Heart left ventricle (tissue), 16 donors: Measurements from ENCODE around the gene ANXA2. TPM values are rescaled to one million over a fixed set of nuclear protein-coding genes. Genes with fewer than 3 reads are reported as not detected.

ENCODE experiments used
- ATAC-seq, 4 donors: fragments of 200-7000 bp; cut with Tn5 transposase; one replicate each; pipeline ENCODE4 v1.9.1; 2020 to 2022; ENCODE audit warnings: moderate library complexity in 4 of 4, mild to moderate bottlenecking in 3 of 4, moderate number of reproducible peaks in 1 of 4
- DNase-seq, 5 donors: peaks; one replicate each; pipeline ENCODE4 v3.0.0-alpha.2; 2020
- H3K27ac ChIP-seq, 12 donors: fragments of 200-600 bp; sonication (generic) in 4 of 12; one replicate each; pipeline versions ENCODE4 v1.5.0 to v1.8.0; 2016 to 2022; ENCODE audit warnings: mild to moderate bottlenecking in 2 of 12
- H3K27me3 ChIP-seq, 9 donors: fragments of 200-600 bp; sonication (generic) in 2 of 9; one replicate each; pipeline versions ENCODE4 v1.5.1 to v1.8.0; 2016 to 2022; ENCODE audit warnings: mild to moderate bottlenecking in 3 of 9
- H3K36me3 ChIP-seq, 9 donors: fragments of 200-600 bp; sonication (generic) in 2 of 9; one replicate each; pipeline versions ENCODE4 v1.5.0 to v1.8.0; 2018 to 2022; ENCODE audit warnings: mild to moderate bottlenecking in 2 of 9
- H3K4me1 ChIP-seq, 12 donors: fragments of 200-600 bp; sonication (generic) in 4 of 12; one replicate each; pipeline versions ENCODE4 v1.5.0 to v1.8.0; 2016 to 2022; ENCODE audit warnings: mild to moderate bottlenecking in 3 of 12
- H3K4me3 ChIP-seq, 12 donors: fragments of 200-600 bp; sonication (generic) in 4 of 12; one replicate each; pipeline versions ENCODE4 v1.5.0 to v1.8.0; 2017 to 2022; ENCODE audit warnings: mild to moderate bottlenecking in 9 of 12, moderate library complexity in 4 of 12
- H3K9me3 ChIP-seq, 12 donors: fragments of 200-600 bp; sonication (generic) in 4 of 12; one replicate each; pipeline versions ENCODE4 v1.5.0 to v1.8.0; 2016 to 2022; ENCODE audit warnings: mild to moderate bottlenecking in 1 of 12
- POLR2A ChIP-seq, 2 donors: fragments of 450-650 bp; IDR thresholded peaks; one replicate each; pipeline ENCODE4 v1.6.1; 2017; ENCODE audit warnings: antibody characterized with exemption in 2 of 2, mild to moderate bottlenecking in 2 of 2, moderate library complexity in 2 of 2
- WGBS, 4 donors: extraction: QIAGEN DNeasy Blood & Tissue Kit in 2 of 4; methylation state at CpG; one replicate each; pipeline versions ENCODE4 v1.1.5 to v1.1.7; 2013 to 2018; 5-methylcytosine and 5-hydroxymethylcytosine counted together
- intact Hi-C, 10 donors: fragments of 100-400 bp; cut with DNase I; formaldehyde crosslinking; loops; one replicate each; pipeline versions ENCODE4 v1.11.1 to v1.14.2; 2022
- polyA plus RNA-seq, 2 donors: library from polyadenylated mRNA; stranded (reverse); fragments of 200-250 nt; gene quantifications; one replicate each; pipeline ENCODE4 v1.2.3, GENCODE V29; 2013
- total RNA-seq, 9 donors: library from RNA; depleted of rRNA in 2 of 9; stranded (reverse); fragments of >200 nt in 2 of 9; fragmentation: NEBNext Ultra II Directional in 3 of 9; extraction: Animal tissue kit (Norgen Biotek cat#: 25700) in 3 of 9; gene quantifications; one replicate each; pipeline versions ENCODE4 v1.1.0 to v1.2.4, GENCODE V29; 2016 to 2023
- TF ChIP-seq, protein P1 (sequence below), 12 donors: fragments of 200-600 bp; sonication (generic) in 4 of 12; IDR thresholded peaks; one replicate each; pipeline versions ENCODE4 v1.5.0 to v1.8.0; 2018 to 2022; ENCODE audit warnings: antibody characterized with exemption in 12 of 12, mild to moderate bottlenecking in 5 of 12
- donor health status: ischemic (EF 13 %, LVEDD 7.1; RV severe dilation, severe dysfunction).
- donor health status: healthy with polysubstance abuse.
- donor health status: DM: no; HTN: yes; CAD: no.
- donor health status: DM: no; HTN: no; CAD: no.
- donor health status: ischemic (EF 25% LVEDD 6.9; RV normal size, moderate dysfunction).
- donor health status: ischemic (EF 25% LVEDD 5.7; RV mildly dilated, moderate dysfunction).
- donor health status: healthy.
- donor health status: DM: yes; HTN: yes; CAD: no.
- donor health status: ischemic (EF 35%, LVEDD 5.7; RV mildly dilated, moderate dysfunction).
- donor health status: nonischemic (EF 11% LVEDD 7.7; RV severe dilation, severe dysfunction).
- donor health status: DM: yes; HTN: yes; CAD: no.
- donor health status: PGD.
- donor health status: ischemic (EF 29% LVEDD 5.4; RV normal size, mild dysfunction).
- donor health status: nonischemic (EF 23%, LVEDD 6.1; RV moderate dilation, normal function).

The ANXA2 gene
- total and polyA plus RNA-seq, 11 donors: 106 to 547 (median 207) TPM

DNA sequence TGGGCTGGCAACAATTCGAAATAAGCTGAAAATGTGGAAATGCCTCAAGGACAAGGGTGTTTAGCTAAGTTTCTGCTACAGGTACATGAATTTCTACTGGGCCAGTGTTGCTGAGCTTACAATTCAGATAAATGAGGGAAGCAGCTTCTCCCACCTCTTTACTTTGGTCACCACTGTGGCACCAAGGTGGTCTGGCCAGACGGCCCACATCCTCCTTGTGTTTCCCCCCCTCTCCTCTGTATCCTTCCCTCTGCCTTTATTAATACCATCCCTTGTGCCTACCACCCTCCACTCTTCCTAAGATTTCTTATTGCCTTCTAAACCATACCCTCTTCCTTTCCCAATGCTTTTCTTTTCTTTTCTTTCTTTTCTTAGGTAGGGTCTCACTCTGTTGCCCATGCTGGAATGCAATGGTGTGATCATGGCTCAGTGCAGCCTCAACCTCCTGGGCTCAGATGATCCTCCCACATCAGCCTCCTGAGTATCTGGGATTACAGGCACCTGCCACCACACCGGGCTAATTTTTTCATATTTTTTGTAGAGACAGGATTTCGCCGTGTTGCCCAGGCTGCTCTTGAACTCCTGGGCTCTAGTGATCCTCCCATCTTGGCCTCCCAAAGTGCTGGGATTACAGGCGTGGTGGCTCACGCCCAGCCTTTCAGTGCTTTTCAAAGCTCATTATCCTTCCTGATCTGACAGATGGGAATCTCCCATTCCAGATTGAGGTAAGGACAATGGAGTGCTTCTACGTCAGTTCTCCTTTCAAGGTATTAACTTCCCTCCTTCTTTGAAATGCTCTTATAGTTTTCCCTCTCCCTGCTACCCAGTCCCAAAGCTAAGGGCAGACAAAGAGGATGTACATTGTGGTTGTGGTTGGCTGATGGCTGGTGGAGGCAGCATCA lies 14.8 kb downstream of the ANXA2 start:
- DNase-seq (no peak), ATAC-seq (no peak)
- peaks cover 0 to 86% (median 52%) of the 10 kb centered on the region in 9 donors for H3K36me3 ChIP-seq
- intact Hi-C loops: no loop called here
- H3K4me3 ChIP-seq: no peak overlapping the region
- peaks cover 0 to 84% (median 32%) of the 10 kb centered on the region in 12 donors for H3K4me1 ChIP-seq
- no peak overlapping the region for H3K27ac ChIP-seq
- no peak for TF ChIP-seq POLR2A (IDR thresholded peaks at IDR 0.05)
- TF ChIP-seq, protein P1, sequence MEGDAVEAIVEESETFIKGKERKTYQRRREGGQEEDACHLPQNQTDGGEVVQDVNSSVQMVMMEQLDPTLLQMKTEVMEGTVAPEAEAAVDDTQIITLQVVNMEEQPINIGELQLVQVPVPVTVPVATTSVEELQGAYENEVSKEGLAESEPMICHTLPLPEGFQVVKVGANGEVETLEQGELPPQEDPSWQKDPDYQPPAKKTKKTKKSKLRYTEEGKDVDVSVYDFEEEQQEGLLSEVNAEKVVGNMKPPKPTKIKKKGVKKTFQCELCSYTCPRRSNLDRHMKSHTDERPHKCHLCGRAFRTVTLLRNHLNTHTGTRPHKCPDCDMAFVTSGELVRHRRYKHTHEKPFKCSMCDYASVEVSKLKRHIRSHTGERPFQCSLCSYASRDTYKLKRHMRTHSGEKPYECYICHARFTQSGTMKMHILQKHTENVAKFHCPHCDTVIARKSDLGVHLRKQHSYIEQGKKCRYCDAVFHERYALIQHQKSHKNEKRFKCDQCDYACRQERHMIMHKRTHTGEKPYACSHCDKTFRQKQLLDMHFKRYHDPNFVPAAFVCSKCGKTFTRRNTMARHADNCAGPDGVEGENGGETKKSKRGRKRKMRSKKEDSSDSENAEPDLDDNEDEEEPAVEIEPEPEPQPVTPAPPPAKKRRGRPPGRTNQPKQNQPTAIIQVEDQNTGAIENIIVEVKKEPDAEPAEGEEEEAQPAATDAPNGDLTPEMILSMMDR (IDR thresholded peaks at IDR 0.05): no peak
- H3K27me3 ChIP-seq: no peaks in the 10 kb centered on the region
- 93 to 95% (median 93%) methylated on average over 8 of the region's 8 CpGs for WGBS, 4 donors
- H3K9me3 ChIP-seq: no peaks in the 10 kb centered on the region

DNA sequence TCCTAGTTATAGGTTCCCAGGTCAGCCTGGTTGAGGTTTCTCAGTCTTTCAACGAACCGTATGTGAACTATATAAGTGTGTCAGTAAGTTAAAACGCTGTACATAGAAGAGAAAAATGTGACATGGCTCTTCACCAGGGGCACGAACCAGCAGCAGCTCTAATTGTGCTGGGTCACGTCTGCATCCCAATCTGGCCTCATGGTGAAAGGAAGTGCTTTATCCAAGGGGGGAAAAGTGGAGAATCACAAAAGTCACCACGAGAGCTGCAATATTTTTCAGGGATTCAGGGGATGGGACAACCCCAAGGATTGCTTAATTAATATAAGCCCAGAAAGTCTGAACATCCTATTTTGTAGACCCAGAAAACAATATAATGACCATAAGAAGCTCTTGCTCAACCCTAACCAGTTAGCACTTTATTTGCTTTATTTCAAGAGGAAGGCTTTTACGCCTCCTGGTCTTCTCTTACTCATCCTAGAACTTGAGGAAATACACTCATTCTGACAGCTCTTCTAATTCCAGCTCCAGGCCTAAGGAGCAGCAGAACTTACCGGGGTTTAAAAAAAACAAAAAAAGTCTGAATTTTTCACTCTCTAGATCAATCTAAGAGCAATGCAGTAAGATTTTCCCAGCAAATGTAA lies 16.5 kb downstream of the ANXA2 start:
- no peaks in the 10 kb centered on the region for H3K27me3 ChIP-seq
- TF ChIP-seq, protein P1 (IDR thresholded peaks at IDR 0.05): no peak
- TF ChIP-seq POLR2A (IDR thresholded peaks at IDR 0.05): no peak
- no peak for DNase-seq
- H3K27ac ChIP-seq: peak overlapping the region in 1 of 12 donors; percentile 30
- no peak for ATAC-seq
- no peak overlapping the region for H3K4me3 ChIP-seq
- H3K36me3 ChIP-seq: peaks cover 0 to 95% (median 66%) of the 10 kb centered on the region in 9 donors
- WGBS, 4 donors: 83 to 91% (median 86%) methylated on average over 8 of the region's 8 CpGs
- intact Hi-C loops: no loop called here
- peaks cover 0 to 83% (median 39%) of the 10 kb centered on the region in 12 donors for H3K4me1 ChIP-seq
- H3K9me3 ChIP-seq: no peaks in the 10 kb centered on the region

DNA sequence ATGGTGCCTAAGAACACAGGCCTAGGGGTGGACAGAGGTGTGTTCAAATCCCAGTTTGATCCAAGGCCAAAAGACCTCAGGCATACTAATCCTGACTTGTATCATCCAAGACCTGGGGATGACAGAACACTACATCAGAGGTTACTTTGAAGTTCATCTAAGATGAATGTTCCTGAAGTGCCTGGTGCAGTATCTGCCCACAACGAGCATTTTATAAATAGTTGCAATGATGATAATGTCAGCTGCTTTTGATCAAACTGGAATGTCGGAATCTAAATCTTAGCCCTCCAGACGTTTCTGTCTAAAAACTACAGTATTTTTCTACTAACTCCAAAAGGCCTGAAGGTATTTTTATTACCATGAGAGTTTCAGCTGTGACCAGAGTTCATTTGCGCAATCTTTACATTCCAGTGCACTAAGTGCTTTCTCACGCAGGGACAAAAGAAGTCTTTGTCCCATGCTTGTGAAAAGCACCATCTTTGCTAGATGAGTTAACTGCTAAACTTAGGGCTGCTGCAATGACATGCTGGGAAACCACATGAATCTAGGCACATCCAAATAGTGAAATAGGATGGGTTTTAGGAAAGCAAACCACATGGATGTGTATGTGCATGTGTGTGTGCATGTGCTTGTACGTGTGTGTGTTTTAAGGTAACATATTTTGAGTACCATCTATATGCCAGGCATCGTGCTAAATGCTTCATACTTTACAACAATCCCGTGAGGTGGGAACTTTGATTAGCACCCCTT lies 18.1 kb downstream of the ANXA2 start:
- Histone ChIP-seq H3K27me3 (no peaks in the 10 kb centered on the region), H3K9me3 (no peaks in the 10 kb centered on the region), H3K4me3 (no peak overlapping the region), H3K36me3 (peaks cover 0 to 95% (median 75%) of the 10 kb centered on the region in 9 donors), H3K4me1 (peaks cover 0 to 82% (median 47%) of the 10 kb centered on the region in 12 donors), H3K27ac (peak overlapping the region in 7 of 12 donors; percentile 11 to 54 (median 28))
- DNase-seq (no peak), ATAC-seq (peak in 3 of 4 donors; percentile 55 to 79 (median 65))
- WGBS, 4 donors: 50 to 55% (median 52%) methylated on average over 8 of the region's 8 CpGs
- intact Hi-C loops: no loop called here
- TF ChIP-seq POLR2A (IDR thresholded peaks at IDR 0.05): no peak
- TF ChIP-seq, protein P1 (IDR thresholded peaks at IDR 0.05): no peak
